ENCODE measurements around the gene PRAMEF14. TPM values are rescaled to one million over a fixed set of nuclear protein-coding genes. Genes with fewer than 3 reads are reported as not detected.
A peak's percentile ranks its signal among the peaks of the same experiment; 100 is the strongest.
"Not testable (repeated sequence)": the region's sequence is repeated elsewhere in the genome, so short reads cannot be mapped to it uniquely, and the experiment has no call there.

The PRAMEF14 gene
- total RNA-seq (2014; rRNA removed; shearing (Covaris generic)) = not detected in 2 replicates

- DNase-seq (ENCODE audit: low read depth) = not testable (repeated sequence)
These were observed at the start of gene PRAMEF14 for GRCh38 chr1:13347034-13347433. Gene PRAMEF14, minus strand, starts transcription at chr1:13347134. Its CDS starts 1,820 bp downstream, at chr1:13345314.

GRCh38 chr1:13395311-13395710 lies 48.4 kb upstream of the PRAMEF14 start:
- not testable (repeated sequence) for DNase-seq (ENCODE audit: low read depth)

GRCh38 chr1:13394761-13395160 lies 47.8 kb upstream of the PRAMEF14 start:
- DNase-seq (ENCODE audit: low read depth) = not testable (repeated sequence)

GRCh38 chr1:13393004-13393403 lies 46.1 kb upstream of the PRAMEF14 start:
- DNase-seq (ENCODE audit: low read depth) = not testable (repeated sequence)

- not testable (repeated sequence) for DNase-seq (ENCODE audit: low read depth)
These were observed 42.4 kb upstream of the PRAMEF14 start, which contains the start of gene PRAMEF17 for GRCh38 chr1:13389332-13389731. Gene PRAMEF17, plus strand, starts transcription at chr1:13389632. Its CDS starts 26 bp downstream, at chr1:13389658.

GRCh38 chr1:13380380-13380779 lies 33.4 kb upstream of the PRAMEF14 start:
- not testable (repeated sequence) for DNase-seq (ENCODE audit: low read depth)

GRCh38 chr1:13378983-13379382 lies 32.0 kb upstream of the PRAMEF14 start:
- DNase-seq (ENCODE audit: low read depth) = not testable (repeated sequence)

GRCh38 chr1:13368544-13368943 lies 21.6 kb upstream of the PRAMEF14 start:
- DNase-seq (ENCODE audit: low read depth) = not testable (repeated sequence)

GRCh38 chr1:13366536-13366935 lies 19.6 kb upstream of the PRAMEF14 start:
- DNase-seq (ENCODE audit: low read depth) = not testable (repeated sequence)

GRCh38 chr1:13364928-13365327 lies 18.0 kb upstream of the PRAMEF14 start:
- not testable (repeated sequence) for DNase-seq (ENCODE audit: low read depth)

GRCh38 chr1:13362364-13362763 lies 15.4 kb upstream of the PRAMEF14 start:
- DNase-seq (ENCODE audit: low read depth) = not testable (repeated sequence)

GRCh38 chr1:13356774-13357173 lies 9.8 kb upstream of the PRAMEF14 start:
- peak; percentile 54 for DNase-seq (ENCODE audit: low read depth)

GRCh38 chr1:13354475-13354874 lies 7.5 kb upstream of the PRAMEF14 start:
- not testable (repeated sequence) for DNase-seq (ENCODE audit: low read depth)

GRCh38 chr1:13353476-13353875 lies 6.5 kb upstream of the PRAMEF14 start:
- DNase-seq (ENCODE audit: low read depth) = not testable (repeated sequence)

- DNase-seq (ENCODE audit: low read depth) = not testable (repeated sequence)
These were observed 4.4 kb downstream of the PRAMEF14 start for GRCh38 chr1:13342496-13342895.

- not testable (repeated sequence) for DNase-seq (ENCODE audit: low read depth)
These were observed 31.7 kb downstream of the PRAMEF14 start, which contains the start of gene PRAMEF15 for GRCh38 chr1:13315281-13315680. Gene PRAMEF15, plus strand, starts transcription at chr1:13315581. Its CDS starts 2,827 bp downstream, at chr1:13318408.

- not testable (repeated sequence) for DNase-seq (ENCODE audit: low read depth)
These were observed 43.7 kb downstream of the PRAMEF14 start, which contains the start of gene PRAMEF33 for GRCh38 chr1:13303239-13303638. Gene PRAMEF33, plus strand, starts transcription at chr1:13303539. Its CDS starts 2,416 bp downstream, at chr1:13305955.

- DNase-seq (ENCODE audit: low read depth) = not testable (repeated sequence)
These were observed 44.7 kb downstream of the PRAMEF14 start for GRCh38 chr1:13302197-13302596.

- not testable (repeated sequence) for DNase-seq (ENCODE audit: low read depth)
These were observed 48.2 kb downstream of the PRAMEF14 start for GRCh38 chr1:13298699-13299098.

GRCh38 chr1:13297216-13297931 lies 49.6 kb downstream of the PRAMEF14 start:
- not testable (repeated sequence) for DNase-seq (ENCODE audit: low read depth)
